ENCODE data around the gene PSMD1. TPM values are rescaled to one million over a fixed set of nuclear protein-coding genes. Genes with fewer than 3 reads are reported as not detected.

The PSMD1 gene
- total RNA-seq, 2 donors from 2014 or later, result 47.1 to 73.1 TPM

- Histone ChIP-seq H3K4me3 (no peak overlapping the region), H3K27ac (no peak overlapping the region), H3K9me3 (no peaks in the 10 kb centered on the region), H3K36me3 (no peaks in the 10 kb centered on the region), H3K27me3 (replicated peaks; ENCODE audit: insufficient read depth) (no peaks in the 10 kb centered on the region), H3K4me1 (replicated peaks) (no peaks in the 10 kb centered on the region)
- no peak for DNase-seq (ENCODE audit: low spot score)
- TF ChIP-seq POLR2A (IDR thresholded peaks at IDR 0.05), result no peak
- TF ChIP-seq POLR2AphosphoS5 (IDR thresholded peaks at IDR 0.05), result no peak
- no peak for TF ChIP-seq CTCF (IDR thresholded peaks at IDR 0.05)
- intact Hi-C loops (cut with DNase I), result no loop called here
- 95% methylated on average over 7 of the region's 7 CpGs for WGBS
Observed at GRCh38 chr2:231203087-231203486, 146.4 kb downstream of the PSMD1 start.

GRCh38 chr2:231204146-231204545 is 147.5 kb downstream of the PSMD1 start:
- WGBS, result 98% methylated on average over 3 of the region's 3 CpGs
- TF ChIP-seq CTCF (IDR thresholded peaks at IDR 0.05), result no peak
- TF ChIP-seq POLR2A (IDR thresholded peaks at IDR 0.05), result no peak
- no peak for TF ChIP-seq POLR2AphosphoS5 (IDR thresholded peaks at IDR 0.05)
- no peaks in the 10 kb centered on the region for H3K4me1 ChIP-seq (replicated peaks)
- H3K9me3 ChIP-seq, result no peaks in the 10 kb centered on the region
- DNase-seq (ENCODE audit: low spot score), result no peak
- no peaks in the 10 kb centered on the region for H3K36me3 ChIP-seq
- intact Hi-C loops (cut with DNase I), result no loop called here
- H3K27me3 ChIP-seq (replicated peaks; ENCODE audit: insufficient read depth), result no peaks in the 10 kb centered on the region
- no peak overlapping the region for H3K27ac ChIP-seq
- no peak overlapping the region for H3K4me3 ChIP-seq

- Histone ChIP-seq H3K27me3 (replicated peaks; ENCODE audit: insufficient read depth) (no peaks in the 10 kb centered on the region), H3K4me3 (no peak overlapping the region), H3K9me3 (no peaks in the 10 kb centered on the region), H3K4me1 (replicated peaks) (no peaks in the 10 kb centered on the region), H3K36me3 (no peaks in the 10 kb centered on the region), H3K27ac (no peak overlapping the region)
- WGBS, result 94% methylated on average over 5 of the region's 5 CpGs
- TF ChIP-seq POLR2AphosphoS5 (IDR thresholded peaks at IDR 0.05), result no peak
- no peak for DNase-seq (ENCODE audit: low spot score)
- intact Hi-C loops (cut with DNase I), result no loop called here
Observed at GRCh38 chr2:231204581-231204980, 147.9 kb downstream of the PSMD1 start.

- intact Hi-C loops (cut with DNase I), result no loop called here
- no peak overlapping the region for H3K27ac ChIP-seq
- H3K9me3 ChIP-seq, result no peaks in the 10 kb centered on the region
- H3K36me3 ChIP-seq, result no peaks in the 10 kb centered on the region
- H3K27me3 ChIP-seq (replicated peaks; ENCODE audit: insufficient read depth), result no peaks in the 10 kb centered on the region
- no peaks in the 10 kb centered on the region for H3K4me1 ChIP-seq (replicated peaks)
- 91% methylated on average over 4 of the region's 4 CpGs for WGBS
- TF ChIP-seq CTCF (IDR thresholded peaks at IDR 0.05), result no peak
- TF ChIP-seq POLR2AphosphoS5 (IDR thresholded peaks at IDR 0.05), result no peak
- no peak for TF ChIP-seq POLR2A (IDR thresholded peaks at IDR 0.05)
- no peak for DNase-seq (ENCODE audit: low spot score)
- H3K4me3 ChIP-seq, result no peak overlapping the region
Observed at GRCh38 chr2:231207734-231208133, 151.1 kb downstream of the PSMD1 start.

- H3K27ac ChIP-seq, result no peak overlapping the region
Observed at GRCh38 chr2:231210782-231211181, 154.1 kb downstream of the PSMD1 start.

More at GRCh38 chr2:231210782-231211181, 154.1 kb downstream of the PSMD1 start:
- Histone ChIP-seq H3K27me3 (replicated peaks; ENCODE audit: insufficient read depth) (no peaks in the 10 kb centered on the region), H3K36me3 (no peaks in the 10 kb centered on the region), H3K9me3 (no peaks in the 10 kb centered on the region), H3K4me3 (no peak overlapping the region), H3K4me1 (replicated peaks) (no peaks in the 10 kb centered on the region)
- DNase-seq (ENCODE audit: low spot score), result no peak
- WGBS, result 96% methylated on average over 3 of the region's 3 CpGs
- intact Hi-C loops (cut with DNase I), result no loop called here
- TF ChIP-seq POLR2AphosphoS5 (IDR thresholded peaks at IDR 0.05), result no peak
- no peak for TF ChIP-seq POLR2A (IDR thresholded peaks at IDR 0.05)
- no peak for TF ChIP-seq CTCF (IDR thresholded peaks at IDR 0.05)

Data from prostate gland (tissue), 2 donors.